ENCODE data around the gene REEP5.
"Not testable (repeated sequence)": the region's sequence is repeated elsewhere in the genome, so short reads cannot be mapped to it uniquely, and the experiment has no call there.

REEP5 gene

DNA sequence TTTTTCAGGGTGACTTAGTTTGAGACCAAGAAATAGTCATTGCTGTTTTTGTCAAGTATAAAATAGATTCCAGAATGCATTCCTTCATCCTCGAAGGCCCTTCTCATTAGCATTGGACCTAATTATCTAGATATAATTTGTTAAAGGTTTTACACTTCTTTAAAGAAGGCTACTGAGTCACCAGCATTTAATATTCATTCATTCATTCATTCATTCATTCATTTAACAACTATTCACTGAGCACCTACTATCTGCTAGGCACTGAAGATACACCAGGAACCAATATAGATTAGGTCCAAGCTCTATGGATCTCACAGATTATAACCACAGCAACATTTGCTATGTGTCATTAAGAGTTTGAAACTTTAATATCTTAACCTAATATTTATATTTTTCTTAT lies 11.1 kb upstream of the REEP5 start:
- no peak for DNase-seq (ENCODE audit: low spot score)

DNA sequence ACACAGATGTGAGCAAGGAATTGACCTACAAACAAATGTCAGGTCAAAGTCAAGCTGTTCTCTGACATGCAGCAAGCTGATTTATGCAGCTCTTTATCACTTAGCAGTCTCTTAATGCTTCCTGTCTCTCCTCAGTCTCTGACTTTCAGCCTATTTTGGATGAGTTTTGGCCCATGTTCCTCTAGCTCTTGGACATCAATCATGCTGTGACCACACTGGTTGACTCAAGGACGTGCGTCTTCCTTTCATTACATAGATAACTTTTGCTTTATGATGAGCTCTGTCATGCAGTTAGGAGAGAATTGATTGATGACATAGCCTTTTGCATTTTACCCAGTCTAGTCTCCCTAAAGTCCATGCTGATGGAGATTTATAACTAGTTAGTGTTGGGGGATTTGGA lies 9.4 kb upstream of the REEP5 start:
- DNase-seq (ENCODE audit: low spot score): no peak

DNA sequence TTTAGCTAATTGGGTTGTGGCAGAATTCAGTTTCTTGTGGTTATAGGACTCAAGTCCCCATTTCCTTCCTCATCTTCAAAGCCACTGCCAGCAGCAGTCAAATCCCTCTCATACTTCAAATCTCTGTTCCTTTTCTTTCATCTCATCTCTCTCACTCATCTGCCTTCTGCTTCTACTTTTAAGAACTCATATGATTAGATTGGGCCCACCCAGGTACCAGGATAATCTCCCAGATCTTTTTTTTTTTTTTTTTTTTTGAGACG lies 8.0 kb upstream of the REEP5 start:
- DNase-seq (ENCODE audit: low spot score): peak; percentile 55

DNA sequence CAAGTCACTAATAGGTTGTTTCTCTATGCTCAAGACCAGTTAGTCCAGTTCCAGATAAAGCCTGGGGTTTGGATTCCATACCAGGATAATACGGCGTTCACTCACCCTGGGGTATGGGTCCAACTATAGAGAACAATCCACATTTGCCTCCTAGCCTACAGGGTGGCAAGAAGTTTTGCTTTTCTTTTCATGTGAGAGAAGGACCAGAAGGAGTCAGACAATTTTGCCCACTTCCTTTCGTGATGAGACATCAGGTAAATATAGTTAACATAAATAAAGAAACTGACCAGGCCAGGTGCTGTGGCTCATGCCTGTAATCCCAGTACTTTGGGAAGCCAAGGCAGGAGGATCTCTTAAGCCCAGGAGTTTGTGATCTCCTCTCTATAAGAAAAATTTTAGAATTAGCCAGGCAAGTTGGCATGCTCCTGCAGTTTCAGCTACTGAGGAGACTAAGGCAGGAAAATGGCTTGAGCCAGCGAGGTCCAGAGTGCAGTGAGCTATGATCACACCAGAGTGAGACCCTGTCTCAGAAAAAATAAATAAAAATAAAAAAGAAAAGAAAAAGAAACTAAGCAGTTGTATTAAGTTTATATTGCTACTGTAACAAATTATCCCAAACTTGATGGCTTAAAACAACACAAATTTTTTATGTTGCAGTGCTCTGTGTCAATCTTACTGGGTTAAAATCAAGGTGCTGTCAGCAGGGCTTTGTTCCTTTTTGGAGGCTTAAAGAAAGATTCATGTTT lies 7.5 kb upstream of the REEP5 start:
- peak; percentile 27 for DNase-seq (ENCODE audit: low spot score)

DNA sequence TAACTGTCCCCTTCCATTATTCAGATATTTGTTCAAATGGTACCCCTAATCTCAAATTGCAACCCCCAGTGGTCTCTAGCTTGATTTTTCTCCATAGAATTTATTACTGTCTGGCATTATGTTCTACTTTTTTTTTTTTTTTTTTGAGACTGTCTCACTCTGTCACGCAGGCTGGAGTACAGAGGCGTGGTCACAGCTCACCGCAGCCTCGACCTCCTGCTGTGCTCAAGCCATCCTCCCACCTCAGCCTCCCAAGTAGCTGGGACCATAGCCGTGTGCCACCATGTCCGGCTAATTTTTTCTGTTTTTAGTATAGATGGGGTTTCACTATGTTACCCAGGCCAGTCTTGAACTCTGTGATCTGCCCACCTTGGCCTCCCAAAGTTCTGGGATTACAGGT lies 2.0 kb upstream of the REEP5 start:
- DNase-seq (ENCODE audit: low spot score): no peak

DNA sequence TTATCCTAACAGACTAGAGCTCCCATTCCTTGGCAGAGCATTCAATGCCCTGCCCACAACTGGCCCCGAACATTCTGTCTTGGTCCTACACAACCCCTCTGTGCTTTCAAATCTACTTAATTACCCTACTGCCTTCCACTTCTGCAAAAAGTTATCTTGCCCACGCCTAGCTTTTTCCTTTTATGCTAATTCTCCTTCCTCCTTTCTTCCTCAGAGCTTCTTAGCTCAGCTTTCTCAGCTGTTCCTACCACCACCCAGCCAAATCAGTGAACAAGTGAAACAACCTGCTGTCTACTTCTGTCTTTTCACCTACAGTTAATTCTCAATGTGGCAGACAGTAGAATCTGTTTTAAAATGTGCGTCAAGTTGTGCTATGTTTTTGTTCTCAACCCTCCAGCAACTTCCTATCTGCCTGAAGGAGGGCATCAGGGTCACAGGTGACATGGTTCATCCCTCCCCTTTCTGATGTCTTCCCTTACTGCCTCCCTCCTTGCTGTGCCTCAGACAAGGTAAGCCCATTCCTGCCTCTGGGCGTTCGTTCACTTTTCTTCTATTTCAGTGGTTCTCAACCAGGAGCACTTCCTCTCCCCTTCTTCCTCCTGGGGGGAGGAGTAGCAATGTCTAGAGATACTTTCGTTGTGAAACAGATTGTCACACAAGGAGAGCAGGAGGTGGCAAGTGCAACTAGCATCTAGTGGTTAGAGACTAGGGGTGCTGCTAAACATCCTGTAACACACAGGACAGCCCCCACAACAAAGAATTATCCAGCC lies 1.3 kb upstream of the REEP5 start:
- DNase-seq (ENCODE audit: low spot score): peak; percentile 63

DNA sequence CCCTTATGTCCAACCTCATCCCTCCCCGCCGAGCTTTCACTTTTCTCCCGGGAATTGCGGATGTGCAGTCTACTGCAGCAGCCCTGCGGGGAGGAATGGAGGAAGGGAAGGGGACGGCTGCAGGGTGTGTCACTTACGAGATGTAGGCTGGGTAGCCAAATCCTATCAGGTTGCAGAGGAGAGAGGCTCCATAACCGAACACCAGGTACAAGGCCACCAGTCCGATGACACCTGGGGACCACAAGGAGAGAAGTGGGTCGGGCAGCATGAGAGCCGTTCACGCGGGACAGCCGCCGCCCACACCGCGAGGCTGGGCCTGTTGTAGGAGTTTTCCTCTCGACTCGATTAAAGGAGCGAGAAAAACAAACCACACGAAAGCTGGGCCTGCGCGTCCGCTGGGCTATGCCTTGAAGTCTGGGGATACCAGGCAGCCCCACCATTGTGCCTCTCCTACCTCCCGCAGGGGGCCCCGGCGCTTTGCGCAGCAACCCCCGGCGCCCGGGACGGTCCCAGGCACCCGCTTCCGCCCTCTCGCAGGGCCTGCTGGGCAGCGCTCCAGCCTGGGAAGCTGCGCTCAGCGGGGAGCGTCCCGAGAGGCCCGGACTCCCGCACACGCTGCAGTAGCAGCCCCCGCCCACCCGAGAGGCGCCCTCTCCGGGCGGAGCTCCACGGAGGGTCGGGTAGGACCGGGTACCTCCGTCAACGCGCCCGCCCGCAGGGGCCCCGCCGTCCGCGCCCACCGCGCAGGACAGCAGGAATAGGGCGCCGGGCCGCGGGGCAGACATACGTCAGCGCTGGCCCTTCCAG lies 798 bp downstream of the REEP5 start:
- peak; percentile 78 for DNase-seq (ENCODE audit: low spot score)

DNA sequence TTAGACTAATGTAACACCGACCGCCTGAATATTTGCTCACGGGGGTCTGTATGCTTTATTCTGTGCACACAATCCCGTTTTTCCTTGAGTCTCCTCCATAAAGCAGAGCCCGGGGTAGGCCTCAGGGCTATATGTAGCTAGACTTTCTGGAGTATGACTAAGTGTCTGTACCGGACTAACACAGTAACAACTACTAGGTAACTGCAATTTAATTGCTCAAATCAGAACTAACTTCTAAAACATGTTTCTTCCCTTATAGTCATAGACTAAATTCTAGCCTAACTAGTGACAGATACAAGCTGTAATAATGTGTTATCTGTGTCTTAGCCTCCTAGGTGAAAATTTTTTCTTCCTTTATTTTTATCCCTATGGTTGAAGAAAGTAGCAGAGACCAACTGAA lies 2.1 kb downstream of the REEP5 start:
- DNase-seq (ENCODE audit: low spot score): no peak

DNA sequence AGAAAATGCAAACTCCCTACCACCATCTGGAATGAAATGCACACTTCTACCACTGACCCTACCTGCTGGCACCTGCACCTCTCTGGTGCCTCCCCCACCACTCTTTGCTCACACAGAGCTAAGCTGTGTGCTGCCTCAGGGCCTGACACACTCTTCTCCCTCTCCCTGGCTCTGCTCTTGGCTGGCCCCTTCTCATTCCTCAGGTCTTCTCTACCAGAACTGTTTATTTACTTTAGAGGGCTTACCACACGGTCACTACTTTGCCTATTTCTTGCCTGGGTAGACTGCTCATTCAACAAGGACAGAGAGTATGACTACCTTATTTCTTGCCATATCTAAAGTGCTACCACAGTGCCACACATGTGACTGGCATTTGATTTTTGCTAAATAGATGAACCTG lies 3.3 kb downstream of the REEP5 start:
- DNase-seq (ENCODE audit: low spot score): no peak

DNA sequence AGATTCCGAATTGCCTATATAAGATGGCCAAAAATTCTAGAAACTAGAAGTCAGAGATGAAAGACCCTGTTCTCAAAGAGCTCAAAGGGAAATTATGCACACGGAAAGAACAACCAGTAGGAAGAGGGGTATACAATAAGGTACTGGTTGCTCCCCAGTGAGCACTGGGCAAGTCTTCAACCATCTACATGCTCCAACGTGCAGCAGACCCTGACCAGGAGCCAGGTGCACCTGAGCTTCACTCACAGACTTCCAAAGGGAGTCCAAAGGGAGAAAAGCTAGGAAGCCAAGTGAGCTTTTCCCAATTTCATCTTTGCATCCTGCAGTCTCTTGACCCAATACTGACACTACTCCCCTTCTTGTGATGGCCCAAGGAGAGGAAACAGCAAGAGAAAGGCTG lies 3.9 kb downstream of the REEP5 start:
- DNase-seq (ENCODE audit: low spot score): no peak

DNA sequence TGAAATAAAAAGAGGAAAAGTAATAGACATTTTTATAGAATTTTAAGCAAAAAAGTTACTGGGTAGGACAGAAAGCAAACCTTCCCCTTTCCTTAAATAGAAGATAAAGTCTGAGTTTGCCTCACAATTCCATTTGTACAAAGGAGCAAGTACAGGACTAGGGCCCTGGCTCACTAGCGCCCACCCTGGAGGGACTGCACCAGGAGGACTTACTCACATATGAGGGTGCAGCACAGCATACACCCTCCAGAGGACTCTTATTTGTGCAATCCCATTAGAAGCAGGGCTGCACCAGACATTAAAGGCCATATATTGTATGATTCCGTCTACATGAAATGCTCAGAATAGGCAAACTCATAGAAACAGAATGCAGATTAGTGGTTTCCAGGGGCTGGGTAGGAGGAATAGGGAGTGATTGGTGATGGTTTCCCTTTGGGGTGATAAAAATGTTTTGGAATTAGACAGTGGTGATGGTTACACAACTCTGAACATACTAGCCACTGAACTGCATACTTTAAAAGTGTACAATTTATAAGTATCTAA lies 4.5 kb downstream of the REEP5 start:
- DNase-seq (ENCODE audit: low spot score): peak; percentile 36

DNA sequence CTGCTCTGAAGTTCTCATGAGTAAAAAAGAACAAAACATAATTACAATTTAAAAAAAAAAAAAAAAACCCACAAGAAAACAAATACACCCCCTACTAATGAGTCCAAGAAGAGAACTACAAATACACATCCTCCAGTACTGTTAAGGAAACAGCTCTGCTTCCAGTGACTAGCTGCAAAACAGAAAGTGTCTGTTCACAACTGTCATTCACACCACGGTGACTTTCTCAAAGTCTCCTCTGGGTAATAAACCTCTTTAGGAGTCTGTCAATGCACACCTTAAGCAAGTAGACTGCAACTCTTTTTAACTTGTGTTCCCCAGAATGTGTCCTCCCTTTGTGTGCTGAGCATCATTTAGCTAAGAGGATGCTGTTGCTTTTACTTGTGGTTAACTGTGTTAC lies 6.2 kb downstream of the REEP5 start:
- DNase-seq (ENCODE audit: low spot score): no peak

DNA sequence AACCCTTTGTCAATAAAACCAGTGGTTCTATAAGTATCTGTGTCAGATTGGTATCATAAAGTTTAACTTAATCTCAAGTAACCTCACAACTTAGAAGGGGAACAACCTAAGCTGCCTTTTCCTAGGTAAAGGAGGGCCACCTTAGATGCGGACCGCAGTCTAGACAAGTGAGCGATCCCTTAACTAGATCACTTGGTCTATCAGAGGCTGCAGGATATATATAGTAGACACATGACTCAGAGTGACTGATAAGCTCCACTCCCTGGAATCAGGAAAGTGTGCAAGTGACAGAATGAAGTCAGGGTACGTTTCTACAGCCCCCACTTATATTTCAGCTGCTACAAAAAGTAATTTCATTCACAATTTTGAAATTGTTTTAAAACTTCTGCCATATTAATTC lies 7.4 kb downstream of the REEP5 start:
- DNase-seq (ENCODE audit: low spot score): no peak

DNA sequence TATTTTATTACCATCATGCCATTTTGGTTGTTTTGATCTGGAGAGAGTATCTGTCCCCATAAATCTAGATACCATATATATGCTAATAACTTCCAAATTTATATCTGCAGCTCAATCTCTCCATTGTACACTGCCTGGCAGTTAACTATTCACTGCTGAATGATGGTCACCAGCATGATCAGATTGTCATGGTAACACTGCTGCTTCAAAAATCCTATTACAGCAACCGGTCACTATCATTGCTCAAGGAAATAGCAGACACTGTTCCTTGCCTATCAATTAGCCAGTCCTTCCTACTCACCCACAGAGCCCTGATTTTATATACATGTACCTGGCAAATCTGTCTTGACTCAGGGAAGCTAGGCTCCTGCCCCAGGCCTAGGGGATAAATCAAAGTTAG lies 11.5 kb downstream of the REEP5 start:
- no peak for DNase-seq (ENCODE audit: low spot score)

DNA sequence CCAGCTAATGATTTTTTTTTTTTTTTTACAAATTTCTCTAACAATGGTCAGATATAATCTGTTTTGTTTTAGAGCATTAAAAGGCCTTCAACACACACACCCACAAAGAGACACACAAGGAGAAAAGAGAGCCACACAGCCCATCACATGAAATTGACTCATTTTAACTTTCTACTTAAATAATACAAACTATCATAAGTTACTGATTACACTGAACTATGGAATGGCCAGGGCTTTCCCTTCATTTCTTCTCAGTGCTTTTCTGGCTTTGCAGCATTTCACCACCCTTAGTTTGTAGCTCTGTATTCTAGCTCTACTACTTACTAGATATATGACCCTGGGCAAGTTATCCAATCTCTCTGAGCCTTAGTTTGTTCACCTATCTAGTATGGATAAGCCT lies 13.2 kb downstream of the REEP5 start:
- DNase-seq (ENCODE audit: low spot score): no peak

DNA sequence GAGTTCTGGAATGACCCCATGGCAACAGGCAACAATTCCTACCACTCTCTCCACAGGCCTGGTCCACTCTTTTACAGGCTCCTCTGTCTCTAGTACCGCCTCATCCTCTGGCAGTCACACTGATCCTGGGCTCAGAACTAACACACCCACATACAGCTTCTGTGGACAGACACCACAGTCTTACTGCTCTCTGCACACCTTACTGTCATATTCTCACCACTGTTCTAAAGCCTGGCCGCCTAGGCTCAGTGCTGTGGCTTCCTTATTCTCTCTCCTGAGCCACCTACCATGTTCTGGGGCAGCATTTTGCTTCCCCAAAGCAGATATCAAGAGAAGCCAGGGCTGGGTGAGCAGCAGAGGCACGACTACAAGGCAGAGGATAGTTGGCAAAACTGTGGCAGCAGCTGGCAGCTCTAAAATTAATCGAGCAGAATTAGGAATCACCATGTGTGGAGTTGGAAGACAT lies 14.8 kb downstream of the REEP5 start:
- DNase-seq (ENCODE audit: low spot score): no peak

DNA sequence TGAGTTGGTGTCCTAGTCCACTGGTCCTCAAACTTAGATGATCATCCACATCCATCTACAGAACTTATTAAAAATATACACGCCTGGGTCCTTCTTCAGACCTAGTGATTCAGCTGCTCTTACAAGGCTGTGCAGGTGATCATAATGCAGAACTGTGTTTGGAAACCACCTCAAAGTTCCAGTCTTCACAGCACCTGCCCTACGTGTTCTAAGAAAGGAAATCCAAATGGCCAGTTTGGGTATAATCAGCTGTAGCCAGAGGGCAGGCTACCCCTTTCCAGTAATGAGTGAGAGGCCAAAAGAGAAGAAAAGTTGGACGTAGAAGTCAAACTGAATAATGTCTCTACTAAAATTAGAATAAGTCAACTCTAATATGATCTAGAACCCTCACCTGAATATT lies 15.4 kb downstream of the REEP5 start:
- DNase-seq (ENCODE audit: low spot score): no peak

DNA sequence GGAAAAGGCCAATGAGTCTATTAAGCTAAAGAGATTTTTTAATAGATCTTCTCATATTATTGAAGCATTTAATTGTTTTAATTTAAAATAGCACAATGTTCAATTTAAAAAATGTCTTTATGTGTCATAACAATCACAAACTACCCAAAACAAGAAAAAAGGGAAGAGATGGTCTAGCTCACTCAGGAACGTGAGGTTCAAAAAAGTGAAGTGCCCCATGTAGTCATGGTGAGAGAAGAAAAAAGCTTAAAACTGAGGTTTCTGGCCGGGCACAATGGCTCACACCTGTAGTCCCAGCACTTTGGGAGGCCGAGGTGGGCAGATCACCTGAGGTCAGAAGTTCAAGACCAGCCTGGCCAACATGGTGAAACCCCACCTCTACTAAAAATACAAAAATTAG lies 17.0 kb downstream of the REEP5 start:
- DNase-seq (ENCODE audit: low spot score): not testable (repeated sequence)

DNA sequence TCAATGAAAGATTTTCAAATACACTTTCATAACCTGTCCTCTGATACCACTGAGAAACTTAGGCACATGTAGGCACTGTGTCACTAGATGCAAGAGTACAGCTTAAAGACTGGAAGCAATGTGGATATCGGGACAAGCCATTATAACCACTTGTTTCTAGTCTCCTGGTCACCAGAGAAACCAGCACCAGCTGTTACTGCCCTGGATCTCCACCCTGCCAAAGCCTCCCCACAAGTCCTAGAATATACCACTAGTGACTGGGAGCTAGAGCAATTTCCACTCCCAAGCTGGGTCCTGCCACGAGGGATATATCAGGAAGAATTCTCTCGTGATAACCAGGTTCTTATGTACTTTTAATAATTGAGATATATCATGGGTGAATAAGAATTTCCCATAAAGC lies 19.5 kb downstream of the REEP5 start:
- no peak for DNase-seq (ENCODE audit: low spot score)

DNA sequence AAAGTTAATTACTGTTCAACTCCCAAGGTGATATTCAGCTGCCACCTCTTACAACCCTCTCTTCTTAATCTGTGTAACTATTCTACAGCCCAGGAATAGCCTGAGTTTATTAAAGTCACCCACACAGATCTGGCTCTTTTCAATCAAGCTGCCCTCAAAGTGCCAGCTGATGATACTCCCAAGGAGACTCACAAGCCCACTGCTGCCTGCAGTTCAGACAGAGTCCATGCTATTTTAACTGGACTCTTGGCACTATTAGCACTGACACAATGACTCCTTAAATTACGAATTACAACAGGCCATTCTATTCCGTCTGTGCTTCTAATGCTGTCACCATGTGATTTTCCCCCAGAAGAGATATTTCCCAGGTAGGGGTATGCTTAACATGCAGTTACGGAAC lies 26.3 kb downstream of the REEP5 start:
- no peak for DNase-seq (ENCODE audit: low spot score)

DNA sequence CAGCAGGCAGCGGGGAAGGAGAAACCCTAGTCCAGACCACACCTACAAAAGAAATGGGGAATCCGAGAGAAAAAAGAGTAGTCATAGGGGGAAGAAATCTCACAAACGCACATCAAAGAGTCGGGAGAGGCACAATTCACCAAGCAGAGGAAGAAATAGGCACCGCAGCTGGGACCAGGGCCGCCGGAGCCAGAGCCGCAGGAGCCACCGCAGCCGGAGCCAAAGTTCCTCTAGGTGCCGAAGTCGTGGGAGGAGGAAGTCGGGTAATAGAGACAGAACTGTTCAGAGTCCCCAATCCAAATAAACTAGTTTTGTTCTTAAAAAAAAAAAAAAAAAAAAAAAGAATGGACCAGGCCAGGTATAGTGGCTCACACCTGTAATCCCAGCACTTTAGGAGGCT lies 29.3 kb downstream of the REEP5 start:
- no peak for DNase-seq (ENCODE audit: low spot score)

DNA sequence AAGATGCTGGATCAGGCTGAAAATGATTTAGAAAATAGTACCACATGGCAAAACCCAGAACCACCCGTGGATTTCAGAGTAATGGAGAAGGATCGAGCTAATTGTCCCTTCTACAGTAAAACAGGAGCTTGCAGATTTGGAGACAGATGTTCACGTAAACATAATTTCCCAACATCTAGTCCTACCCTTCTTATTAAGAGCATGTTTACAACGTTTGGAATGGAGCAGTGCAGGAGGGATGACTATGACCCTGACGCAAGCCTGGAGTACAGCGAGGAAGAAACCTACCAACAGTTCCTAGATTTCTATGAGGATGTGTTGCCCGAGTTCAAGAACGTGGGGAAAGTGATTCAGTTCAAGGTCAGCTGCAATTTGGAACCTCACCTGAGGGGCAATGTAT lies 30.0 kb downstream of the REEP5 start:
- not testable (repeated sequence) for DNase-seq (ENCODE audit: low spot score)

DNA sequence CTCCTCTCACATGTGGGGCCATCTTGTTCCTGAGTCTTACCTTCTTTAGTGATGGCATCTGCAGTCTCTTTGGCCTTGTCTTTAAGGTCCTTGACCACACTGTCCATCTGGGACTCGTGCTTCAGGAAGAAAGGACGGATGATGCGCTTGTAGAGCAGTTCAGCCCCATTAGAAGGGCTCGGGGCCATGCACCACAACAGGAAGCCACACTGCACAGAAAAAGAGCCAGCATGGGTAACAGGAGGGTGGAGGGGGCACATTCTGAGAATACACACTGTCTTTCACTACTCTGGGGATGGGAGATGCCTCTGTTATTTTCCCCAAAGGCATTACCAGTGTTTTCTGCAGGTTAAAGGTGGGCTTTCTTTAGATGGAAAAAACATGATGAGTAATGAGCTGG lies 35.1 kb downstream of the REEP5 start:
- DNase-seq (ENCODE audit: low spot score): no peak
